ENCODE data around the gene HIVEP1.

DNA sequence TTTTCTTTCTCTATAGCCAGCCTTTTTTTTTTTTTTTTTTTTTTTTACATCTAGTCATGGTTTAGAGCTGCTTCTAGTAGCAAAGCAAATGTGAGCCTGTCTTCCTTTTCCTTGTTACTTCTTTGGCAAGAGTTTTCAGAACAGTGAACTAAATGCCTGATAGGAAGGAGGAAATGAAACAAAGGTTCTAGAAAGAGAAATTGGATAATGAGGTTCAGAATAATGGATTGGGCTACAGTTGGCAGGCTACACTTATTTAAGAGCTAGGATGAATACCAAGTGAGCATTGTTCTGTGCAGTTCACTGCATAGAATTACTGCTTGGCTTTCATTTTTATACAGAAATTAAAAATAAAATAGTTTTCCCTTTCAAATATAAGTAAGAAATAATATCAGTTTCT, 78.6 kb downstream of the HIVEP1 start:
- TF ChIP-seq, protein P1, sequence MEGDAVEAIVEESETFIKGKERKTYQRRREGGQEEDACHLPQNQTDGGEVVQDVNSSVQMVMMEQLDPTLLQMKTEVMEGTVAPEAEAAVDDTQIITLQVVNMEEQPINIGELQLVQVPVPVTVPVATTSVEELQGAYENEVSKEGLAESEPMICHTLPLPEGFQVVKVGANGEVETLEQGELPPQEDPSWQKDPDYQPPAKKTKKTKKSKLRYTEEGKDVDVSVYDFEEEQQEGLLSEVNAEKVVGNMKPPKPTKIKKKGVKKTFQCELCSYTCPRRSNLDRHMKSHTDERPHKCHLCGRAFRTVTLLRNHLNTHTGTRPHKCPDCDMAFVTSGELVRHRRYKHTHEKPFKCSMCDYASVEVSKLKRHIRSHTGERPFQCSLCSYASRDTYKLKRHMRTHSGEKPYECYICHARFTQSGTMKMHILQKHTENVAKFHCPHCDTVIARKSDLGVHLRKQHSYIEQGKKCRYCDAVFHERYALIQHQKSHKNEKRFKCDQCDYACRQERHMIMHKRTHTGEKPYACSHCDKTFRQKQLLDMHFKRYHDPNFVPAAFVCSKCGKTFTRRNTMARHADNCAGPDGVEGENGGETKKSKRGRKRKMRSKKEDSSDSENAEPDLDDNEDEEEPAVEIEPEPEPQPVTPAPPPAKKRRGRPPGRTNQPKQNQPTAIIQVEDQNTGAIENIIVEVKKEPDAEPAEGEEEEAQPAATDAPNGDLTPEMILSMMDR (IDR thresholded peaks at IDR 0.05): no peak
- TF ChIP-seq POLR2A (IDR thresholded peaks at IDR 0.05): no peak
